Measurements from ENCODE around the gene STARD10. TPM values are rescaled to one million over a fixed set of nuclear protein-coding genes. Genes with fewer than 3 reads are reported as not detected.
A peak's percentile ranks its signal among the peaks of the same experiment; 100 is the strongest.

Gene STARD10
- total and polyA plus RNA-seq, 9 of the 15 experiments (the other 6 are each of a cell fraction or from before 2014, with no cell fraction given): 0.15 to 52.9 (median 32.3) TPM

- peak; percentile 63 to 78 (median 72) for DNase-seq (ENCODE audit: extremely low read depth in 1 of 4, low spot score in 3 of 4)
- H3K36me3 ChIP-seq (ENCODE audit: control insufficient read depth, insufficient read depth, low read length): peaks cover 32% of the 10 kb centered on the region; the same call in 2 of the 3 replicates
- H3K9ac ChIP-seq (ENCODE audit: insufficient read depth in 1 of 2, low read depth in 2 of 2, low read length in 2 of 2): peak overlapping the region; percentile 28 to 83; a peak in 3 of 4 replicates
- peaks cover 6% of the 10 kb centered on the region; the same call in 1 of the 2 replicates for H4K20me1 ChIP-seq (replicated peaks; ENCODE audit: control insufficient read depth, insufficient read depth, low read length)
- ATAC-seq: peak; percentile 70
- H3K9me1 ChIP-seq (ENCODE audit: control insufficient read depth, insufficient read depth, low read length): peaks cover 17% of the 10 kb centered on the region
- ChIA-PET CTCF (ENCODE audit: low intra/inter-chr PET ratio) (interaction anchor here (0.7 kb wide), 1 partner anchor 52 kb away, joined by 3 read pairs; no protein-coding TSS in a partner anchor), POLR2A (interaction anchor here (1.1 kb wide), 1 partner anchor 12 kb away, joined by 4 read pairs; no protein-coding TSS in a partner anchor)
- H2AFZ ChIP-seq (ENCODE audit: low read depth, low read length): no peak overlapping the region
- peak overlapping the region; percentile 65 for H3K27ac ChIP-seq (ENCODE audit: extremely low read depth, low read depth, low read length)
- WGBS (ENCODE audit: insufficient coverage, low coverage, missing lambda C conversion rate): 23% methylated on average over 7 of the region's 8 CpGs
- FAIRE-seq: peak; percentile 73
- peaks cover 87 to 95% of the 10 kb centered on the region in 2 experiments for H3K4me1 ChIP-seq (replicated peaks in 1 of 2; ENCODE audit: control insufficient read depth in 2 of 2, insufficient read depth in 2 of 2, low read length in 2 of 2)
- H3K27me3 ChIP-seq (ENCODE audit: control insufficient read depth in 2 of 2, insufficient read depth in 2 of 2, low read length in 2 of 2): no peaks in the 10 kb centered on the region
- H3K4me3 ChIP-seq: no peak overlapping the region
- H3K79me2 ChIP-seq (ENCODE audit: control insufficient read depth, insufficient read depth, low read length): peaks cover 95% of the 10 kb centered on the region
- H3K4me2 ChIP-seq (ENCODE audit: insufficient read depth, low read length): peak overlapping the region; percentile 27; the same call in 1 of the 2 replicates
- BruUV-seq (replicated peaks): no TSS peak
- in situ Hi-C loops (cut with MboI): no loop called here
- H3K9me3 ChIP-seq (replicated peaks; ENCODE audit: control insufficient read depth, insufficient read depth, low read depth, low read length): no peaks in the 10 kb centered on the region
- intact Hi-C loops (cut with micrococcal nuclease): loop anchor here (5.0 kb wide), 1 partner anchor 36 kb away; no protein-coding TSS in a partner anchor
- TF ChIP-seq MBD1 (CRISPR knock-in tag; IDR thresholded peaks at IDR 0.05): no peak
- 0 out of 2 replicates have a peak, but pooled peaks have one; percentile 19 for TF ChIP-seq TARDBP (IDR thresholded peaks at IDR 0.05)
- no peak for TF ChIP-seq CHD2 (IDR thresholded peaks at IDR 0.05; ENCODE audit: low read depth, low read length)
- TF ChIP-seq ZHX1 (conservative IDR thresholded peaks at IDR 0.05; ENCODE audit: low read length): no peak
- peak; percentile 83 for TF ChIP-seq ETV5 (CRISPR knock-in tag; IDR thresholded peaks at IDR 0.05; ENCODE audit: low read depth)
- TF ChIP-seq SRSF9 (IDR thresholded peaks at IDR 0.05; ENCODE audit: borderline replicate concordance, low read depth, low read length): no peak
- TF ChIP-seq TBL1XR1 (IDR thresholded peaks at IDR 0.05; ENCODE audit: low read length in 2 of 2): 0 out of 4 replicates have a peak, but pooled peaks of 1 of the 2 experiments have one; percentile 11
- no peak for TF ChIP-seq CEBPG (CRISPR knock-in tag; IDR thresholded peaks at IDR 0.05)
- no peak for TF ChIP-seq CEBPG (tag; conservative IDR thresholded peaks at IDR 0.05 in 1 of 2, IDR thresholded peaks at IDR 0.05 in 1 of 2)
- peak in 1 of 2 experiments; percentile 62; a peak in 1 of 4 replicates for TF ChIP-seq HDAC1 (IDR thresholded peaks at IDR 0.05)
- peak in 1 of 2 experiments; percentile 97; a peak in 2 of 4 replicates for TF ChIP-seq MLLT1 (IDR thresholded peaks at IDR 0.05)
- TF ChIP-seq RBM22 (IDR thresholded peaks at IDR 0.05; ENCODE audit: low read depth, low read length, poor library complexity, severe bottlenecking): no peak
- no peak for TF ChIP-seq ZNF445 (CRISPR knock-in tag; IDR thresholded peaks at IDR 0.05; ENCODE audit: low read depth)
- peak; percentile 55 for TF ChIP-seq HMGN3 (IDR thresholded peaks at IDR 0.05; ENCODE audit: borderline replicate concordance, extremely low read depth, insufficient read length, low read depth, low read length)
- TF ChIP-seq CEBPB (tag; IDR thresholded peaks at IDR 0.05): no peak
- no peak for TF ChIP-seq SRSF7 (optimal IDR thresholded peaks at IDR 0.05; ENCODE audit: low read depth, low read length)
- peak; percentile 42; the same call in 1 of the 2 replicates for TF ChIP-seq ATF7 (IDR thresholded peaks at IDR 0.05)
Measured at GRCh38 chr11:72741429-72741833, 52.4 kb downstream of the STARD10 start.

Measured in K562 (cell line).